Measurements from ENCODE around the gene MAP4K3.

GRCh38 chr2:39203382-39203781 is 233.7 kb downstream of the MAP4K3 start:
- TF ChIP-seq KDM1A (IDR thresholded peaks at IDR 0.05; ENCODE audit: low read depth) (no peak), CHD4 (IDR thresholded peaks at IDR 0.05; ENCODE audit: borderline replicate concordance) (no peak)
